GM21423 (cell line): ENCODE results near the gene CTNNBL1.

Source experiments
- ATAC-seq: cut with Tn5 transposase; IDR thresholded peaks from one replicate; pipeline ENCODE4 v1.9.1; 2021; ENCODE audit warnings: mild to moderate bottlenecking, moderate library complexity; ENCODE audit not compliant: unreplicated experiment

CTNNBL1 gene

GRCh38 chr20:37737826-37738420 lies 44.1 kb downstream of the CTNNBL1 start:
- no peak for ATAC-seq

- no peak for ATAC-seq
Observed at GRCh38 chr20:37741055-37741454, 47.2 kb downstream of the CTNNBL1 start.

GRCh38 chr20:37741570-37741969 lies 47.7 kb downstream of the CTNNBL1 start:
- no peak for ATAC-seq

GRCh38 chr20:37742131-37742530 lies 48.3 kb downstream of the CTNNBL1 start:
- ATAC-seq: no peak

GRCh38 chr20:37744347-37744746 lies 50.5 kb downstream of the CTNNBL1 start:
- ATAC-seq: no peak

GRCh38 chr20:37745553-37745952 lies 51.7 kb downstream of the CTNNBL1 start:
- ATAC-seq: no peak

GRCh38 chr20:37748015-37748414 lies 54.2 kb downstream of the CTNNBL1 start:
- no peak for ATAC-seq

- ATAC-seq: no peak
Observed at GRCh38 chr20:37749218-37749617, 55.4 kb downstream of the CTNNBL1 start.

- no peak for ATAC-seq
Observed at GRCh38 chr20:37749620-37750403, 56.0 kb downstream of the CTNNBL1 start.

GRCh38 chr20:37755665-37756064 lies 61.8 kb downstream of the CTNNBL1 start:
- no peak for ATAC-seq

- no peak for ATAC-seq
Observed at GRCh38 chr20:37756234-37756633, 62.4 kb downstream of the CTNNBL1 start.

GRCh38 chr20:37757550-37757949 lies 63.7 kb downstream of the CTNNBL1 start:
- ATAC-seq: no peak

- no peak for ATAC-seq
Observed at GRCh38 chr20:37758332-37758731, 64.5 kb downstream of the CTNNBL1 start.

GRCh38 chr20:37759052-37759553 lies 65.3 kb downstream of the CTNNBL1 start:
- ATAC-seq: no peak

- ATAC-seq: no peak
Observed at GRCh38 chr20:37759761-37760209, 66.0 kb downstream of the CTNNBL1 start.

- no peak for ATAC-seq
Observed at GRCh38 chr20:37760322-37760721, 66.5 kb downstream of the CTNNBL1 start.

- ATAC-seq: no peak
Observed at GRCh38 chr20:37762716-37763485, 69.1 kb downstream of the CTNNBL1 start.

- ATAC-seq: no peak
Observed at GRCh38 chr20:37764333-37764935, 70.6 kb downstream of the CTNNBL1 start.

- no peak for ATAC-seq
Observed at GRCh38 chr20:37770908-37771307, 77.1 kb downstream of the CTNNBL1 start.

- ATAC-seq: no peak
Observed at GRCh38 chr20:37773291-37773826, 79.5 kb downstream of the CTNNBL1 start.

GRCh38 chr20:37774156-37774555 lies 80.3 kb downstream of the CTNNBL1 start:
- no peak for ATAC-seq
